Activated CD8-positive, alpha-beta memory T cell treated with anti-CD3 and anti-CD28 coated beads for 36 hours (primary cell): ENCODE measurements around the gene DENND4A. TPM values are rescaled to one million over a fixed set of nuclear protein-coding genes. Genes with fewer than 3 reads are reported as not detected.

Experiments used
- CTCF ChIA-PET: fragments of 350-600 bp; sonication (Branson Sonifier 250); formaldehyde crosslinking; loops from one replicate; lab custom pipeline; 2021; ENCODE audit warnings: antibody characterized with exemption; lab: Charles Lee
- POLR2A ChIA-PET: fragments of 350-600 bp; sonication (Branson Sonifier 250); formaldehyde crosslinking; loops from one replicate; lab custom pipeline; 2021; ENCODE audit warnings: antibody characterized with exemption; lab: Charles Lee
- total RNA-seq, 2 experiments: library from RNA; stranded (reverse); gene quantifications; one replicate each; pipeline ENCODE4 v1.2.3, GENCODE V29; 2021

The DENND4A gene
- 10 to 100 TPM; 48.5 to 51.5 TPM for total RNA-seq

- CTCF ChIA-PET = interaction anchor here (0.6 to 2.0 kb wide), 3 partner anchors 14 to 155 kb away, joined by 3 to 7 read pairs (median 3); no protein-coding TSS in a partner anchor
- POLR2A ChIA-PET = interaction anchor here (0.6 to 1.7 kb wide), 11 partner anchors 11 to 563 kb away, joined by 3 to 12 read pairs (median 4); partner anchors contain the start of genes RAB11A and RNU5B-1
Observed at GRCh38 chr15:65792138-65792987, at the start of gene DENND4A. Gene DENND4A, minus strand, starts transcription at chr15:65792293. Its CDS starts 35,843 bp downstream, at chr15:65756450.

- ChIA-PET POLR2A (no interaction called here), CTCF (interaction anchor here (1.4 kb wide), 1 partner anchor 15 kb away, joined by 3 read pairs; no protein-coding TSS in a partner anchor)
Observed at GRCh38 chr15:65841121-65841930, 49.2 kb upstream of the DENND4A start.

GRCh38 chr15:65839985-65840384 is 47.9 kb upstream of the DENND4A start:
- ChIA-PET POLR2A (no interaction called here), CTCF (no interaction called here)

- ChIA-PET CTCF (no interaction called here), POLR2A (no interaction called here)
Observed at GRCh38 chr15:65839354-65839901, 47.3 kb upstream of the DENND4A start.

- ChIA-PET CTCF (interaction anchor here (1.0 to 1.2 kb wide), 2 partner anchors 11 to 17 kb away, joined by 3 to 4 read pairs; no protein-coding TSS in a partner anchor), POLR2A (no interaction called here)
Observed at GRCh38 chr15:65837301-65838294, 45.5 kb upstream of the DENND4A start.

- POLR2A ChIA-PET = no interaction called here
Observed at GRCh38 chr15:65836665-65837064, 44.6 kb upstream of the DENND4A start.

GRCh38 chr15:65835447-65835846 is 43.4 kb upstream of the DENND4A start:
- ChIA-PET CTCF (no interaction called here), POLR2A (no interaction called here)

More at GRCh38 chr15:65836665-65837064, 44.6 kb upstream of the DENND4A start:
- CTCF ChIA-PET = no interaction called here

- POLR2A ChIA-PET = no interaction called here
- CTCF ChIA-PET = interaction anchor here (2.1 kb wide), 1 partner anchor 28 kb away, joined by 7 read pairs; no protein-coding TSS in a partner anchor
Observed at GRCh38 chr15:65834603-65835282, 42.6 kb upstream of the DENND4A start.

- CTCF ChIA-PET = interaction anchor here (1.0 to 2.1 kb wide), 3 partner anchors 21 to 35 kb away, joined by 3 to 7 read pairs (median 4); partner anchors contain the start of gene RAB11A
- POLR2A ChIA-PET = interaction anchor here (0.6 to 1.2 kb wide), 5 partner anchors 13 to 133 kb away, joined by 3 to 7 read pairs (median 4); partner anchors contain the start of gene DENND4A
Observed at GRCh38 chr15:65833501-65834205, 41.6 kb upstream of the DENND4A start.

- ChIA-PET CTCF (interaction anchor here (0.9 to 2.1 kb wide), 7 partner anchors 16 to 50 kb away, joined by 3 to 7 read pairs (median 3); partner anchors contain the start of gene RAB11A), POLR2A (interaction anchor here (0.6 to 1.2 kb wide), 5 partner anchors 12 to 133 kb away, joined by 3 to 7 read pairs (median 4); partner anchors contain the start of gene DENND4A)
Observed at GRCh38 chr15:65832549-65833364, 40.7 kb upstream of the DENND4A start.

- ChIA-PET CTCF (interaction anchor here (0.5 to 1.3 kb wide), 3 partner anchors 12 to 297 kb away, joined by 3 to 4 read pairs (median 4); no protein-coding TSS in a partner anchor), POLR2A (interaction anchor here (1.3 kb wide), 1 partner anchor 38 kb away, joined by 6 read pairs; the partner anchor contains the start of gene DENND4A)
Observed at GRCh38 chr15:65829130-65829764, 37.2 kb upstream of the DENND4A start.

- CTCF ChIA-PET = interaction anchor here (0.5 to 1.3 kb wide), 3 partner anchors 11 to 296 kb away, joined by 3 to 4 read pairs (median 4); no protein-coding TSS in a partner anchor
- POLR2A ChIA-PET = interaction anchor here (1.3 kb wide), 1 partner anchor 37 kb away, joined by 6 read pairs; the partner anchor contains the start of gene DENND4A
Observed at GRCh38 chr15:65828585-65828984, 36.5 kb upstream of the DENND4A start.

- POLR2A ChIA-PET = no interaction called here
- CTCF ChIA-PET = interaction anchor here (0.8 kb wide), 1 partner anchor 189 kb away, joined by 3 read pairs; no protein-coding TSS in a partner anchor
Observed at GRCh38 chr15:65827065-65827464, 35.0 kb upstream of the DENND4A start.

GRCh38 chr15:65824941-65825544 is 33.0 kb upstream of the DENND4A start:
- CTCF ChIA-PET = no interaction called here
- POLR2A ChIA-PET = no interaction called here
